ENCODE results near the gene TMBIM1. TPM values are rescaled to one million over a fixed set of nuclear protein-coding genes. Genes with fewer than 3 reads are reported as not detected.

Gene TMBIM1
- total RNA-seq, 2 experiments from 2014 or later: 53.5 to 57.9 TPM

GRCh38 chr2:218306184-218306920 lies 14.0 kb upstream of the TMBIM1 start:
- ATAC-seq (no peak), DNase-seq (no peak)
- Mint-ChIP-seq H3K9me3 (no peaks in the 10 kb centered on the region), H3K4me3 (no peak overlapping the region), H3K36me3 (ENCODE audit: low read depth) (no peaks in the 10 kb centered on the region), H3K27ac (no peak overlapping the region), H3K27me3 (no peaks in the 10 kb centered on the region), H3K4me1 (ENCODE audit: low read depth) (peaks cover 6% of the 10 kb centered on the region)
- TF ChIP-seq CTCF (IDR thresholded peaks at IDR 0.05): no peak
- POLR2A ChIA-PET: interaction anchor here (0.8 kb wide), 1 partner anchor 14 kb away, joined by 3 read pairs; the partner anchor contains the start of gene TMBIM1
- intact Hi-C loops (cut with micrococcal nuclease): no loop called here
- CTCF ChIA-PET: interaction anchor here (2.1 kb wide), 1 partner anchor 50 kb away, joined by 10 read pairs; the partner anchor contains the start of gene CATIP

GRCh38 chr2:218305383-218305782 lies 13.1 kb upstream of the TMBIM1 start:
- intact Hi-C loops (cut with micrococcal nuclease): no loop called here
- ATAC-seq (no peak), DNase-seq (no peak)
- Mint-ChIP-seq H3K4me1 (ENCODE audit: low read depth) (peaks cover 8% of the 10 kb centered on the region), H3K4me3 (no peak overlapping the region), H3K27me3 (no peaks in the 10 kb centered on the region), H3K9me3 (no peaks in the 10 kb centered on the region), H3K36me3 (ENCODE audit: low read depth) (no peaks in the 10 kb centered on the region), H3K27ac (no peak overlapping the region)
- ChIA-PET POLR2A (no interaction called here), CTCF (interaction anchor here (1.4 kb wide), 1 partner anchor 91 kb away, joined by 4 read pairs; no protein-coding TSS in a partner anchor)
- no peak for TF ChIP-seq CTCF (IDR thresholded peaks at IDR 0.05)

GRCh38 chr2:218301176-218301819 lies 9.0 kb upstream of the TMBIM1 start:
- POLR2A ChIA-PET: interaction anchor here (0.6 to 1.8 kb wide), 7 partner anchors 11 to 611 kb away, joined by 3 to 6 read pairs (median 4); partner anchors contain the start of gene CTDSP1

GRCh38 chr2:218300141-218300540 lies 7.8 kb upstream of the TMBIM1 start:
- no peaks in the 10 kb centered on the region for H3K27me3 Mint-ChIP-seq
- DNase-seq: no peak
- intact Hi-C loops (cut with micrococcal nuclease): no loop called here
- no peak overlapping the region for H3K27ac Mint-ChIP-seq
- ChIA-PET CTCF (interaction anchor here (3.3 kb wide), 1 partner anchor 57 kb away, joined by 26 read pairs; the partner anchor contains the start of gene CATIP), POLR2A (no interaction called here)
- no peaks in the 10 kb centered on the region for H3K36me3 Mint-ChIP-seq (ENCODE audit: low read depth)
- TF ChIP-seq CTCF (IDR thresholded peaks at IDR 0.05): no peak
- peaks cover 7% of the 10 kb centered on the region for H3K4me1 Mint-ChIP-seq (ENCODE audit: low read depth)
- no peaks in the 10 kb centered on the region for H3K9me3 Mint-ChIP-seq
- no peak overlapping the region for H3K4me3 Mint-ChIP-seq
- no peak for ATAC-seq

More at GRCh38 chr2:218301176-218301819, 9.0 kb upstream of the TMBIM1 start:
- Mint-ChIP-seq H3K27ac (no peak overlapping the region), H3K27me3 (no peaks in the 10 kb centered on the region), H3K4me1 (ENCODE audit: low read depth) (peaks cover 5% of the 10 kb centered on the region), H3K9me3 (no peaks in the 10 kb centered on the region), H3K4me3 (no peak overlapping the region), H3K36me3 (ENCODE audit: low read depth) (no peaks in the 10 kb centered on the region)
- CTCF ChIA-PET: interaction anchor here (0.6 to 3.8 kb wide), 34 partner anchors 8 to 546 kb away, joined by 3 to 54 read pairs (median 4); partner anchors contain the start of genes AAMP, CATIP, CTDSP1 and PNKD
- intact Hi-C loops (cut with micrococcal nuclease): loop anchor here (1.0 kb wide), 1 partner anchor 55 kb away; the partner anchor contains the start of gene CATIP
- peak; percentile 95 for DNase-seq
- peak; percentile 90 for TF ChIP-seq CTCF (IDR thresholded peaks at IDR 0.05)
- peak; percentile 97 for ATAC-seq
